HFFc6 (cell line): ENCODE data around the gene MAPK8IP1. TPM values are rescaled to one million over a fixed set of nuclear protein-coding genes. Genes with fewer than 3 reads are reported as not detected.
"Not testable (repeated sequence)": the region's sequence is repeated elsewhere in the genome, so short reads cannot be mapped to it uniquely, and the experiment has no call there.

Source experiments
- DNase-seq: peaks from one replicate; pipeline ENCODE4 v3.0.0-alpha.2; 2018
- H3K27ac Mint-ChIP-seq: 2 replicates; pipeline ENCODE4 v1.8.0; 2020; ENCODE audit warnings: mild to moderate bottlenecking, mixed read lengths
- H3K27me3 Mint-ChIP-seq: 2 replicates; pipeline ENCODE4 v1.8.0; 2021; ENCODE audit warnings: mild to moderate bottlenecking, moderate library complexity, mixed read lengths; ENCODE audit not compliant: insufficient read depth
- H3K36me3 Mint-ChIP-seq: 2 replicates; pipeline ENCODE4 v1.8.0; 2021; ENCODE audit warnings: low read depth, mixed read lengths
- H3K4me1 Mint-ChIP-seq: 2 replicates; pipeline ENCODE4 v1.8.0; 2020; ENCODE audit warnings: low read depth, mixed read lengths
- H3K4me3 Mint-ChIP-seq: 2 replicates; pipeline ENCODE4 v1.8.0; 2020; ENCODE audit warnings: mild to moderate bottlenecking, moderate library complexity, mixed read lengths
- H3K9me3 Mint-ChIP-seq: 2 replicates; pipeline ENCODE4 v1.8.0; 2020; ENCODE audit warnings: mild to moderate bottlenecking, mixed read lengths
- total RNA-seq, 6 experiments: library from RNA; stranded (reverse); fragmentation: NEBNext Ultra II Directional; extraction: Animal tissue kit (Norgen Biotek cat#: 25700); gene quantifications; 2 replicates in 1 of 6; 3 replicates in 5 of 6; pipeline ENCODE4 v1.2.3, GENCODE V29; 2021
- TF ChIP-seq, protein P1 (sequence below): fragments of 200-600 bp; sonication (generic); IDR thresholded peaks from 2 replicates; pipeline ENCODE4 v1.5.0; 2021; ENCODE audit warnings: antibody characterized with exemption, mild to moderate bottlenecking

The MAPK8IP1 gene
- total RNA-seq, 6 experiments from 2014 or later: 7.4 to 10.0 (median 8.7) TPM

DNA sequence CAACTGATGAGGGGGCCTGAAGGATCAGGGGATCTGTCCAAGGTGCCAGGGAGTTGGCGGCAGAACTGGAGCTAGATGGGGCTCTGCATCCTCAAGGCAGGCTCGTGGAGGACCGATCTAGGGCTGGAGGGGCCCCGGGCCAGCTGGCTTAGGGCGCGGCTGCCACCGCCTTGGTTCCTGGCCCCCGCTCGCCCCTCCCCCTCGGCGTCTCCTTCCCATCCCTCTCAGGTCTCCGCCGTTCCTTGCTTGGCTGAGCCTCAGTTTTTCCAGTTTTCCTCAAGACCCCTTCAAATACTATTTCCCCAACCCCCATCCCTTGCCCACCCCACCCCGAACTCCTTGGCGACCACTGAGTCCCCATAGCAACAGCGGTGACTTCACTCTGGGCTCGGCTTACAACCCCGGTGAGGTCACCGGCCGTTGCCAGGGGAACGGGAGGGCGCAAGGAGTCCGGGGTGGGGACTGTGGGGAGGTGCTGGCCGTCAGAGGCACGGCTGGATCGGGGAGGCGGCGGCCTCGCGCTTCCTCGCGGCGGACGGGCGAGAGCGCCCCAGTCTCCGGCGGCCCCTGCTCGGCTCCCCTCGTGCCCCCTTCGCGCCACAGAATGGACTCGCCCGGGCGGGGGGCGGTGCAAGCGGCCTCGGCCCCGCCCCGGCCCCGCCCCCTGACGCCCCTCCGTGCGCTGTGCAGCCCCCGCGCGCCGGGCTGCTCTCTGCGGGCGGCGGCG, 14.2 kb downstream of the MAPK8IP1 start:
- Mint-ChIP-seq H3K27ac (peak overlapping the region; percentile 80), H3K27me3 (peaks cover 8% of the 10 kb centered on the region), H3K9me3 (no peaks in the 10 kb centered on the region), H3K4me3 (peak overlapping the region; percentile 76), H3K4me1 (peaks cover 6% of the 10 kb centered on the region), H3K36me3 (no peaks in the 10 kb centered on the region)
- TF ChIP-seq, protein P1, sequence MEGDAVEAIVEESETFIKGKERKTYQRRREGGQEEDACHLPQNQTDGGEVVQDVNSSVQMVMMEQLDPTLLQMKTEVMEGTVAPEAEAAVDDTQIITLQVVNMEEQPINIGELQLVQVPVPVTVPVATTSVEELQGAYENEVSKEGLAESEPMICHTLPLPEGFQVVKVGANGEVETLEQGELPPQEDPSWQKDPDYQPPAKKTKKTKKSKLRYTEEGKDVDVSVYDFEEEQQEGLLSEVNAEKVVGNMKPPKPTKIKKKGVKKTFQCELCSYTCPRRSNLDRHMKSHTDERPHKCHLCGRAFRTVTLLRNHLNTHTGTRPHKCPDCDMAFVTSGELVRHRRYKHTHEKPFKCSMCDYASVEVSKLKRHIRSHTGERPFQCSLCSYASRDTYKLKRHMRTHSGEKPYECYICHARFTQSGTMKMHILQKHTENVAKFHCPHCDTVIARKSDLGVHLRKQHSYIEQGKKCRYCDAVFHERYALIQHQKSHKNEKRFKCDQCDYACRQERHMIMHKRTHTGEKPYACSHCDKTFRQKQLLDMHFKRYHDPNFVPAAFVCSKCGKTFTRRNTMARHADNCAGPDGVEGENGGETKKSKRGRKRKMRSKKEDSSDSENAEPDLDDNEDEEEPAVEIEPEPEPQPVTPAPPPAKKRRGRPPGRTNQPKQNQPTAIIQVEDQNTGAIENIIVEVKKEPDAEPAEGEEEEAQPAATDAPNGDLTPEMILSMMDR: no peak
- peak; percentile 87 for DNase-seq

DNA sequence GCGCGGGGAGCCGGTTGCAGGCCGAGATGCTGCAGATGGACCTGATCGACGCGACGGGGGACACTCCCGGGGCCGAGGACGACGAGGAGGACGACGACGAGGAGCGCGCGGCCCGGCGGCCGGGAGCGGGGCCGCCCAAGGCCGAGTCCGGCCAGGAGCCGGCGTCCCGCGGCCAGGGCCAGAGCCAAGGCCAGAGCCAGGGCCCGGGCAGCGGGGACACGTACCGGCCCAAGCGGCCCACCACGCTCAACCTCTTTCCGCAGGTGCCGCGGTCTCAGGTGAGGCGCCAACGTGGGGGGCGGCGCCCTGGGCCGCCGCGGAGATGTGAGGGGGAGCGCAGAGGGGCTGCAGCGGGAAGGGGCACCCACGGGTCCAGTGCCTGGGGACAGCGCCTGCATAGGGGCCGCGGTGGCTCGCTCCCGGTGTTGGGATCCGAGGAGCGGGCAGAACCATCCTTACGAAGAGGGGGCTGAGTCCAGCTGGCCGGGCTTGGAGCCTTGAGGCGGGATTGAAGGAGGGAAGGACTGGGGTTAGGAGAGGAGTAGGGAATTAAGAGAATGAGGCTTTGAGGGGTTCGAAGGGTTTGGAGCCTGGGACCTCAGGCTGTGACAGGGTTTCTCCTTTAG, 14.8 kb downstream of the MAPK8IP1 start:
- Mint-ChIP-seq H3K27ac (peak overlapping the region; percentile 63), H3K4me3 (peak overlapping the region; percentile 84)
- H3K27me3 Mint-ChIP-seq, DNase-seq, H3K4me1 Mint-ChIP-seq, H3K36me3 Mint-ChIP-seq, H3K9me3 Mint-ChIP-seq: not testable (repeated sequence)

DNA sequence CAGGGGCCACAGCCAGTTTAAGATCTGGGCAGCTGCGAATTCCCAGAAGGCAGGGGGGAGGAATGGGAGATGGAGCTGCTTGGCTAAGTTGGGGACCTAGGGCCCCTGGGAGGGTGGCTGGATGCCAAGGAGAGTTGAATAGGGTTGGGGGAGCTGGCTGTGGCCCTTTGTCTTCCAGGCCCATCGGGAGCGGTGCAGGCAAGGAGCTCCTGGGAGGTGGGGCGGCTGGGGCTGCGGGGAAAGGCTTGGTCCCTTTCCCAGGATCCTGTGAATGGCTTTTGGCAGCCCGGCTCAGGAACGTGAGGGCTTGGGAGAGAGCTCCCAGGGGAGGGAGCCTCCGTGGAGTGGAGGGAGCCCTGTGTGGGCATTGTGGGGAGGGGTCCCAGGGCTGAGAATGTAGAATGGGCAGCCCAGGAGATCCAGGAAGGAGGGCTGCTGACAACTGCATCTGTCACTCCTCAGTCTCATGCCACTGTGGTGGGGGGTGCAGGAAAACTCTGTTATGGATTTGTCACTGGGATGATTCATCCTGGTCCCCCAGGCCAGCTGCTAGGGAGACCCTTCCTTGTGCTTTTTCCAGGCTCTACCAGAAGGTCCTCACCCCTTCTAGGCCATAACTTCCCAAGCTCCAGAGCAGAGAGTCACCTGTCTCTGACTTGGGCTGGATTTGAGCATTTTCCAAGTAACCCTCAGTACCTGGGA, 15.6 kb downstream of the MAPK8IP1 start:
- H3K4me1 Mint-ChIP-seq: peaks cover 6% of the 10 kb centered on the region
- no peaks in the 10 kb centered on the region for H3K36me3 Mint-ChIP-seq
- TF ChIP-seq, protein P1: no peak
- no peak for DNase-seq
- H3K4me3 Mint-ChIP-seq: peak overlapping the region; percentile 84
- no peaks in the 10 kb centered on the region for H3K9me3 Mint-ChIP-seq
- peak overlapping the region; percentile 63 for H3K27ac Mint-ChIP-seq
- peaks cover 4% of the 10 kb centered on the region for H3K27me3 Mint-ChIP-seq

DNA sequence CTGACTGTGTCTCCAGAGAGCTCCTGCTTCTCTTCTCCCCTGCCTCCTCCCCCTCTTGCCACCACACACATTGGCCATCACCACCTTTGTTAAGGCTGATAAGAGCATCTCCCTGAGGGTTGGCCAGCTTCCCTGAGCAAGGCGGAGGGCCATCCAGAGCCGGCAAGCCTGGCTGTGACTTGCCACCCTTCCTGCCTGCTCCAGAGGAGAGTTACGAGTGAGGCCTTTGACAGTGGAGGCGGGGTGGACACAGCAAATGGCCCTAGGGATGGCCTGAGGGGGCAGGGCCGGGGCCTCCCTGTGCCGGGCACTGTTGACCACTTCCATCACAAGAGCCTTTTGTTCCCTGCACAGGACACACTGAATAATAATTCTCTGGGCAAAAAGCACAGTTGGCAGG, 16.2 kb downstream of the MAPK8IP1 start:
- H3K27me3 Mint-ChIP-seq: peaks cover 2% of the 10 kb centered on the region
- no peaks in the 10 kb centered on the region for H3K9me3 Mint-ChIP-seq
- H3K4me1 Mint-ChIP-seq: peaks cover 6% of the 10 kb centered on the region
- H3K27ac Mint-ChIP-seq: no peak overlapping the region
- no peak for DNase-seq
- H3K4me3 Mint-ChIP-seq: no peak overlapping the region
- TF ChIP-seq, protein P1: no peak
- H3K36me3 Mint-ChIP-seq: no peaks in the 10 kb centered on the region

DNA sequence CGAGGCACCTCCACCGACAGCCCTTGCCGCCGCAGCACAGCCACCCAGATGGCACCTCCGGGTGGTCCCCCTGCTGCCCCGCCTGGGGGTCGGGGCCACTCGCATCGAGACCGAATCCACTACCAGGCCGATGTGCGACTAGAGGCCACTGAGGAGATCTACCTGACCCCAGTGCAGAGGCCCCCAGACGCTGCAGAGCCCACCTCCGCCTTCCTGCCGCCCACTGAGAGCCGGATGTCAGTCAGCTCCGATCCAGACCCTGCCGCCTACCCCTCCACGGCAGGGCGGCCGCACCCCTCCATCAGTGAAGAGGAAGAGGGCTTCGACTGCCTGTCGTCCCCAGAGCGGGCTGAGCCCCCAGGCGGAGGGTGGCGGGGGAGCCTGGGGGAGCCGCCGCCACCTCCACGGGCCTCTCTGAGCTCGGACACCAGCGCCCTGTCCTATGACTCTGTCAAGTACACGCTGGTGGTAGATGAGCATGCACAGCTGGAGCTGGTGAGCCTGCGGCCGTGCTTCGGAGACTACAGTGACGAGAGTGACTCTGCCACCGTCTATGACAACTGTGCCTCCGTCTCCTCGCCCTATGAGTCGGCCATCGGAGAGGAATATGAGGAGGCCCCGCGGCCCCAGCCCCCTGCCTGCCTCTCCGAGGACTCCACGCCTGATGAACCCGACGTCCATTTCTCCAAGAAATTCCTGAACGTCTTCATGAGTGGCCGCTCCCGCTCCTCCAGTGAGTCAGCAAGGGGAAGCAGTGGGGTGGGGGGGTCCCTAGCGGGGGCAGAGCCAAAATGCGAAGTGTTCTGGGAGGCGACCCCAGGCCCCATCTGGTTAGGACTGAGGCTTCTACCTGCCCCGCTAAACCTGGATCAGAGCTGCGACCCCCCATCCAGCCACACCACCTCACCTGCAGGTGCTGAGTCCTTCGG, 17.3 kb downstream of the MAPK8IP1 start:
- H3K9me3 Mint-ChIP-seq: no peaks in the 10 kb centered on the region
- no peak overlapping the region for H3K4me3 Mint-ChIP-seq
- peaks cover 2% of the 10 kb centered on the region for H3K27me3 Mint-ChIP-seq
- DNase-seq: no peak
- H3K4me1 Mint-ChIP-seq: peaks cover 12% of the 10 kb centered on the region
- H3K27ac Mint-ChIP-seq: no peak overlapping the region
- TF ChIP-seq, protein P1: no peak
- H3K36me3 Mint-ChIP-seq: no peaks in the 10 kb centered on the region
